Stimulated activated CD4-positive, alpha-beta T cell treated with anti-CD3 and anti-CD28 coated beads, TNF-alpha, amount 100 ng/mL, for 48 hours (primary cell): ENCODE measurements around the gene PGLYRP4.
"Not testable (repeated sequence)": the region's sequence is repeated elsewhere in the genome, so short reads cannot be mapped to it uniquely, and the experiment has no call there.

Source experiments
- DNase-seq, 3 donors: peaks; one replicate each; pipeline ENCODE4 v3.0.0-alpha.2; 2020; ENCODE audit warnings: low read depth in 3 of 3

PGLYRP4 gene

DNA sequence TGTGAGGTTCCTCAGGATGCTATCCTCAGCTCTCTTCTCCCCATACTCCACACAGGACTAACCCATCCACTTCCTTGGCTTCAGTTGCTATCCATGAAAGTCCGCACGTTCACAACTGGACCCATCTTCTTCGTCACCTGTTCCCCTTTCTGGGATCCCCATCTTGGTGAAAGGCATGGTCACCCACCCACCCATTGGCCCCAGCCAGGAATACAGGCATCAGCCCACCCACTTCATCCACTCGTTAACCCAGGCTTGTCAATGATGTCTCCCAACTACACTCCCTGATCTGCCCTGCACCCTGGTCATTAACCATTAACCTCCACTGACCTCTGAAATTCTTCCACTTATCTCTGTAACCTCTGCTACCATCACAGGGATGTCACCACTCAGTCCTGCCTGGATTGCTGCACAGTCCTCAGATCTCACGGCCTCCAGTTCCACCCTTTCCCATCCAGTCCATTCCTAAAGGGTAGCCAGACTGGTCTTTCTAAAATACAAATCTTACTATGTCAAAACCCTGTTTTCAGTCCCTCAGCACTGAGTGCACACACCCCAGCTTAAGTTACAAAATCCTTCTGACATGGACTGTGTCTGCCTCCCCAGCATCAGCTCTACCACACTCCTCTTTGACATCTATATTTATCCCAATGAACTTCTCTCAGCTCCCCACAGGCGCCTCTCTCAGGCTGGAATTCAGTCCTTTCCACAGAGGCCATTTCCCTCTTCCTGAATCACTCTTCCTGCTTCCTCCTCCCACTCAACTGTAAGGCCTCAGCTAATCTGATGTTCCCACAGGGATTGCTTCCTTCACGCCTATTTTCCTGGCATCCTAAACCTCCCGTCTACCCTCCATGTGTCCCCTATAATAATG, 10.4 kb downstream of the PGLYRP4 start:
- no peak for DNase-seq

DNA sequence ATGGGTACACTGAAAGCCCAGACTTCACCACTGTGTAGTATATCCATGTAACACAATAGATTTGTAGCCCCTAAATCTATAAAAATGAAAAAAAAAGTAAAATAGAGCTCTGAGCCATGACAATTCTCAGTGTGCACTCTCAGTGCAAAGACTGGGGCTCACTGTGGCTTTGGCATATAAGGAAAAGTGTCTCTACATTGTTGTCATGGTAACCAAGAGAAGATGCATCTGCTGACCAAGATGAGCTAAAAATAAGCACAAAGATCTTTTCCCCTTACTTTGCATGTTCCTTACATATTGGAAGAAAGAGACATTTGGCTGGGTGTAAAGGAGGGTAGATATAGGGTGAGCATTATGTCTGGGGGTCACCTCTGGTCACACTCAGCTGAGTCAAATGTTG, 12.0 kb downstream of the PGLYRP4 start:
- no peak for DNase-seq

DNA sequence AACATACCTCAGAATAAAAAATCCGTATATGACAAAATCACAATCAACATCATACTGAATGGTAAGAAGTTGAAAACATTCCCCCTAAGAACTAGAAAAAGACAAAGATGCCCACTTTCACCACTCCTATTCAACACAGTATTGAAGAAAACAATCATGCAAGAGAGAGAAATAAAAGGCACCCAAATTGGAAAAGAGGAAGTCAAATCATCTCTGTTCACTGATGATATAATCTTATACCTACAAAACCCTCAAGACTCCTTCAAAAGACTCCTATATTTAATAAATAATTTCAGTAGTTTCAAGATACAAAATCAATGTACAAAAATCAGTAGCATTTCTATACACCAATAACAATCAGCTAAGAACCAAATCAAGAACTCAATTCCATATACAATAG, 14.7 kb downstream of the PGLYRP4 start:
- no peak for DNase-seq

- DNase-seq, result no peak
Observed at GRCh38 chr1:153324912-153325311, 23.7 kb downstream of the PGLYRP4 start.

GRCh38 chr1:153322568-153322967, 26.1 kb downstream of the PGLYRP4 start:
- no peak for DNase-seq

GRCh38 chr1:153318145-153318544, 30.5 kb downstream of the PGLYRP4 start:
- not testable (repeated sequence) for DNase-seq

- DNase-seq, result not testable (repeated sequence)
Observed at GRCh38 chr1:153316013-153316412, 32.6 kb downstream of the PGLYRP4 start.

DNA sequence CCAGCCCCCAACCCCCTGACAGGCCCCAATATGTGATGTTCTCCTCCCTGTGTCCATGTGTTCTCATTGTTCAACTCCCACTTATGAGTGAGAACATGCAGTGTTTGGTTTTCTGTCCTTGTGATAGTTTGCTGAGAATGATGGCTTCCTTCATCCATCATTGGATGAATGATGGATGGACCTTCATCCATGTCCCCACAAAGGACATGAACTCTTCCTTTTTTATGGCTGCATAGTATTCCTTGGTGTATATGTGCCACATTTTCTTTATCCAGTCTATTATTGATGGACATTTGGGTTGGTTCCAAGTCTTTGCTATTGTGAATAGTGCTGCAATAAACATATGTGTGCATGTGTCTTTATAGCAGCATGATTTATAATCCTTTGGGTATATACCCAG, 34.3 kb downstream of the PGLYRP4 start:
- not testable (repeated sequence) for DNase-seq

GRCh38 chr1:153313288-153313687, 35.4 kb downstream of the PGLYRP4 start:
- no peak for DNase-seq

GRCh38 chr1:153312570-153313186, 36.0 kb downstream of the PGLYRP4 start, which contains the start of gene PGLYRP3:
Gene PGLYRP3, minus strand, starts transcription at chr1:153312952. Its CDS starts 2,287 bp downstream, at chr1:153310665.
- no peak for DNase-seq

- no peak for DNase-seq
Observed at GRCh38 chr1:153310526-153310925, 38.1 kb downstream of the PGLYRP4 start.

DNA sequence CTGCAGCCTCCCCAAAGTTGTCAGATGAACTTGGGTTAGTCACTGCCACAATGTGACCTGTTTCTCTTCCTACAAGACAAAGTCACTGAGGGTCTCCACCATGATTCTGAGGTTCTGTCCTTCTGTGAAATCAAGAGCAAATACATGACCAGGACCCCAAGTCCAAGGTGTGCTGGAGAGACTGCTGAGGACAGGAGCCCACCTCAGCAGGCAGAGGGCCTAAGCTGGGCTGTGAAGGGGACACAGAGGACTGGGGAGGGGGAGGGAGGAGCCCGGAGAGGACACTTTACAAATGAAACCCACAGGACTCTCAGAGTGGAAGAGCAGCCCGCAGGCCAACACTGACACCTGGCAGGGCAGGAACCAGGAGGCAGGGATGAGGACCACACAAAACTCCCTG, 39.2 kb downstream of the PGLYRP4 start:
- DNase-seq, result no peak

DNA sequence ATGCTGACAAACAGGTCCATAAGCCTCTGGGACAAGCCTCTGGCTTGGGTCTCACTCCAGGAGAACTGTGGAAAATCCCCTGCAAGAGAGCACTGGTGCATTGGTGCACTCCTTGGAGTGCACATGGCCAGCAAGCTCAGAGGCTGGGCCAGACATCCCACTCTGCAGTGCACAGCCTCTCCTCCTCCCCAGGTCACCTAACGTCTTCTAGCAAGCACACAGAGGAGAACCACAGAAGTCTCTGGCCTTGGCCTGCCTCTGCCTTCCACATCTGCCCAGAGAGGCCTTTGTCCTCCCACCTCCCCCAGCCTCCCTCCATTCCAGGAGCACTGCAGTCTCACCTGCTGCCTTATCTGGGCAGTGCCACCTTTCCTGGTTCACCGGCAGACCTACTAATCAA, 40.1 kb downstream of the PGLYRP4 start:
- no peak for DNase-seq

- no peak for DNase-seq
Observed at GRCh38 chr1:153307221-153307600, 41.4 kb downstream of the PGLYRP4 start.

- no peak for DNase-seq
Observed at GRCh38 chr1:153306303-153307220, 42.1 kb downstream of the PGLYRP4 start.

DNA sequence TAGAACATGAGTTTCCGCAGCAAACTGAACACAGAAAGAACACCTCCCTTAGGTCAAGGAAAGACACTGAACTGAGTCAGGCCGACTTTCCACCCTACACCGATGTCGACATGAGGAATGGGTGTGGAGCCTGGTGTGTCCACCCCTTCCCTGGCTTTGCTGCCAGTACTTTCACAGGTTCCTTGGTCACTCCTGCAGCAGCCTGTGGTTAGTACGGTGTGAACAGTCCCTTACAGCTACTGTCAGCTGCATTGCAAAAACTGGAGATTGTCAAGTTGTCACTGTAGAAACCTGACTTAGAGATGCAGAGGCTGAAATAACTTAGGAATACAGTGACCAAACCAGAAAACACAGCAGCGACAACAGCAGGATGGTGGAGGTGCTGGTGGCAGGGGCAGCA, 43.0 kb downstream of the PGLYRP4 start:
- DNase-seq, result no peak

DNA sequence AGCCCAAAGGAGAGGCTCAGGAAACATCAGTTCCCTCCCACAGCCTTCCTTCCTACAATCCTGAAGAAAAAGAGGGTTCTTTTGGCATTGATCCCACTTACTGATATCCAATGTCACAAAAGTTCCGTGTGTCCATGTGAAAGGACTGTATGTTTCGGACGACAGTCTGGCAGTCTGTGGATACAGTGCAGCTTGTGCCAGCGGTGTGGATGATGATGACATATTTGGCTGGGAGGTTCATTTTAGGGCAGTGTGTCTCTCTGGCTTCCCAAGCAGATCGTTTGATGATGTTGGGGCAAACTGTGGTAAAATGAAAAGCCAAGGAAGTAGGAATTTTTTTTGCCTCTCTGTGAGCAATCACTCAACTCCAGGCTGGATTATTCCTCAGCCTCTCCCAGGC, 46.3 kb downstream of the PGLYRP4 start:
- no peak for DNase-seq

DNA sequence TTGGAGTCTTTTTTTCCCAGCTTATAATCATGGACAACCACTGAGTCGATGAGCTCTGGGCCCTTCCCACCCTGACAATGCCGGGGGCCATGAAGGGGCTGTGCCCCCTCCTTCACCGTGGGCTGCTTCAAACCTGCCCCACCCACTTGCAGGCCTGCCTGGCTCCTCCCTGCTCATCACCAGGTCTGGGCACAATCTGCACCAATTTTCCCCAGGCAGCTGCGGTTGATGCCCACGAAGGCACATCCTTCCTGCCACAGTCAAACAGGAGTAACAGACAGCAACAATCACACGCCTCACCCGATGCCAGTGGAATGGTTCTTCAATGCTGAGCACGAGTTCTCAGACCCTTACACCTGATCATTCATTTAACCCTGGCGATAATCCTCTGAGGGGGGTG, 54.8 kb downstream of the PGLYRP4 start:
- no peak for DNase-seq

DNA sequence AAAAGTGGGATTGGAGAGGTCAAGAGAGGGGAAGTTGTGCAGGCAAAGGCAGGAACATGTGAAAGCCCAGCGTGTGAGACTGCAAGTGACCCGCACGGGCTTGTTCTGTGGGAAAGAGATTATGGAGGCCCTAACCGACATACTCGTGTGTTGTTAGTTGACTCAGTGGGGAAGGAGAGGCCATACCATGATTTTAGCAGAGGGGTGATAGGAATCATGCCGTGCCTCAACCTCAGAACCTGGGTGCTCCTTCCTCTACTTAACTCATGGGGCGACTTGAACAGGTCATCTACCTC, 55.2 kb downstream of the PGLYRP4 start:
- no peak for DNase-seq

DNA sequence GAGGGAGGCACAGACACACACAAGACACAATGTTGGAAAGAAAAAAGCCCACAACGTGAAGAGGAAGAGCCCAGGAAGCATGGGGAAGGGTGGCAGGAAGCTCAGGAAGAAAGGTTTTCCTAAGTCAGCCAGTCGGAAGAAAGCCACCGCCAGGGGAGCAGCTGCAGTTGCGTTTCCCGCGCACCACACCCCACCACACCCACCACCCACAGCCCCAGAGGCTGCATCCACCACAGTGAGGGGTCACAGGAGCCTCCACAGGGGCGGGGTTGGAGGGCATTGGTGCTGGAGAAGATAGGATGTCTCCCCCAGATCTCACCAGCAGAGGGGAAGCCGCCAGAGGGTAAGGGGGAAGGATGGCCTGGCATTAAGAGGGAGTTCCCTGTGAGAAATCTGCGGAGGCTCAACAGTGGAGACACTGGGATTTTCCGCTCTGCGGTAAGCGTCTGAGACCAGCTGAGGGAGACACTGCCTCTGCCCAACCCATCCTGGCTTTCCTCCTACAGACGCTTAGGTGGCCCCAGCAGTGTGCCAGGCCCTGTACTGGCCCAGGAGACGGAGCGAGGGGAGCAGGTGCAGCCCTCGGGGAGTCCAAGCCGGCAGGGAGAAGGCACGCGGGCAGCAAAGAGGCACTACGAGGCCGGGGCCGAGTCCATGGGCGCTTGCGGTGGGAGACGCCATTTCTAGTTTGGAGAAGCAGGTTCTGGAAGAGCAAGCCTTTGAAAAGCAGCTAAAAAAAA, 55.7 kb downstream of the PGLYRP4 start:
- no peak for DNase-seq

DNA sequence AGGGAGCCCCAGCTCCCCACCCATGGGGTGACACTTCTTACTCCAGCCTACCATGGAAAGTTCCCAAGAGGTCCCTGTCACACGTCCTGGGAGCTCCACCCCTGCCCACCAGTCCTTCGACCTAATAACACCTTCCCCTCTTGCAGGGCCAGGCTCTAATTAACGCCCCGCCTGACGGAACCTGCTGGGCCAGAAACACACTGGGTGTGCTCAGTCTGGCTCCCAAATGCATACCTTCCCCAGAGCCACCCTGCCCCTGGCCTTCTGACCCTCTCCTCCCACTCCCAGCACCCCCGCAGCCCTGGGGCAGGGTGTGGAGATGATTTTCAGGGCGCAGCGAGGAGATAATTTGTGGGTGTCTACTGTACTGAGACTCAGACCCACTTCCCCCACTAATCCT, 56.5 kb downstream of the PGLYRP4 start:
- no peak for DNase-seq

DNA sequence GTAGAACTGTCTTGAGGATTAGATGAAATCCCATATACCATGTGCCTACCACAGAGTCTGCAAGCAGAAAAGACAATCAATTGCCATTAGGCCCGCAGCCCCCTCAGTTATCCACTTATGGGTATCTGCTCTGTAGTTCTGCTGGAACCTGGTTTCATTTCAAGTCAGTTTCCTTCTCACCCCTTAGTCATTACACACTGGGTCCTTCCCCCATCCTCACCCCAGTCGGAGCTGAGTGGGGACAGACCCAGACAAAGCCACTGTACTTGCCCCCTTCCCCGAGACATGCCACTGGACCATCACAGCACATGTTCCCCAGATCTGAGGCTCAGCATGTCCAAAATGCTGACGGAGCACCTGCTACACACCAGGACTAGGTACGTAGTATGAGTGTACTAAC, 57.1 kb downstream of the PGLYRP4 start:
- DNase-seq, result no peak
